ENCODE data around the gene WNT7A.

The WNT7A gene

GRCh38 chr3:13884851-13885703 lies 5.2 kb upstream of the WNT7A start:
- DNase-seq = no peak

DNA sequence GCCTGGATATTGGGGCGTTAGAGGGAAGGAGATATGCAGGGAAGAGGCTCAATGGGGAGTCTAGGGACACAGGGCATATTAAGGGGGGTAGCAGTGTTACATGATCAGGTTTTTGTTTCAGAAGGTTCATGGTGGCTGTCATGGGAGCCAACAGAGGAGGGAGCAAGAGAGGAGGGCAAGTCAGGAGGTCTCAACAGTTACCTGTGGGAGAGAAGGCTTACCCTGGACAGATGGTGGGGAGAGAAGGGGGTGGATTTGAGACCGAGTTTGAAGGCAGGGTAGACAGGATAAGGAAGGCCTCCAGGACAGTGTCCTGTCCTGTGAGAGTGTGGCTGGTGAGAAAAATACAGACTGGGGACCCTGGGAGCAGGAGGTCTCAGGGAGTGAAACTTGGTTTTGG lies 3.8 kb upstream of the WNT7A start:
- no peak for DNase-seq

- no peak for DNase-seq
Observed at GRCh38 chr3:13882876-13883275, 3.0 kb upstream of the WNT7A start.

DNA sequence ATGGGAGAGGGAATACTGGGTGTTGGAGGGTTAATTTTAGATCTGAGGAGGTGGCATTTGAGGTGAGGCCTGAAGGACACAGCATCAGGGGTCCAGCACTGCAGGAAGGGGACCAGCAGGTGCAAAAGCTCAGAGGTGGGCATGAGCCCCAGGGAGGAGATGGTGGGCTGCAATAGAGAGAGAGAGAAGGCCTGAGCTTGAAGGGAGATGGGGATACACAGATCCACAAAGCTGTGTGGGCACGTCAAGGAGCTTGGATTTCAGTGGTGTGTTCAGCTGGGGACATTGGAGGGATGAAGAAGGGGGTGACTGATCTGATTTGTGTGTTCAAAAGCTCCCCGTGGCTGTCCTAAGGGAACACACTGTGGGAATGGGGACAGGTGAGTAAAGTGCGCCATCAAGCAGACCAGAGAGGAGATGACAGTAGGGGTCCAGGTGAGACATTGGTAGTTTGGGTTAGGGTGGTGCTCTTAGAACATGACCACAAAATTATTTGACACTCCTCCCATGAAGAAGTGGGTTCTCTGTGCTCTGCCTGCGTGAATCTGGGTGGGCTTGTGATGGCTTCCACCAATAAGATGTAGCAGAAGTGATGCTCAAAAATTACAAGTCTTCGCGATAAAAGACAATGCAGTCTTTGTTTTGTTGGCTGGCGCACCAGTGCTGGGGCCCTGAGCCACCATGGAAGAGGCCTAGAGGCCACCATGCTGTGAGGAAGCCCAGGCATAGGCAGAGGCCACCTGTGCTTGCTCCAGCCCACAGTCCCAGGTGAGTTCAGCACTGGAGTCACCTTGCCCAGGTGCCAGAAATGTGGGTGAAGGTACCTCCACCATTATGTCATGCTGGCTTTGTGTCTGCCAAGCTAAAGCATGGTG lies 1.9 kb upstream of the WNT7A start:
- no peak for DNase-seq

DNA sequence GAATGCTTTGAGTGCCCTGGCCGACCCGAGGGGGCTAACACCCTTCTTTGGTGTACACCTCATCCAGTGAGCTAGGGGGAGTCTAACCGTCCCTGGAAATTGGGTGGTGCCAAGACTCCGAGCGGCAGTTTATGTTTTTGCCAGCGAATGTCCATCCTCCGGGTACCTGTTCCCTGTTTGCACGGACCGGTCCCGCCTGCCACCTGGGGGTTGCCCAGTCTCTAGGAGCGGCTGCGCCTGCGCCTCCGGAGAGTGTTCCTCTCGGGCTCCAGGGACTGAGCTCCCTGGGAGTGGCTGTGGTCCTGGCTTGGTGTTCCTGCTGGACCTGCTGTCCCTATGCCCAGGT lies 913 bp upstream of the WNT7A start:
- DNase-seq = no peak

DNA sequence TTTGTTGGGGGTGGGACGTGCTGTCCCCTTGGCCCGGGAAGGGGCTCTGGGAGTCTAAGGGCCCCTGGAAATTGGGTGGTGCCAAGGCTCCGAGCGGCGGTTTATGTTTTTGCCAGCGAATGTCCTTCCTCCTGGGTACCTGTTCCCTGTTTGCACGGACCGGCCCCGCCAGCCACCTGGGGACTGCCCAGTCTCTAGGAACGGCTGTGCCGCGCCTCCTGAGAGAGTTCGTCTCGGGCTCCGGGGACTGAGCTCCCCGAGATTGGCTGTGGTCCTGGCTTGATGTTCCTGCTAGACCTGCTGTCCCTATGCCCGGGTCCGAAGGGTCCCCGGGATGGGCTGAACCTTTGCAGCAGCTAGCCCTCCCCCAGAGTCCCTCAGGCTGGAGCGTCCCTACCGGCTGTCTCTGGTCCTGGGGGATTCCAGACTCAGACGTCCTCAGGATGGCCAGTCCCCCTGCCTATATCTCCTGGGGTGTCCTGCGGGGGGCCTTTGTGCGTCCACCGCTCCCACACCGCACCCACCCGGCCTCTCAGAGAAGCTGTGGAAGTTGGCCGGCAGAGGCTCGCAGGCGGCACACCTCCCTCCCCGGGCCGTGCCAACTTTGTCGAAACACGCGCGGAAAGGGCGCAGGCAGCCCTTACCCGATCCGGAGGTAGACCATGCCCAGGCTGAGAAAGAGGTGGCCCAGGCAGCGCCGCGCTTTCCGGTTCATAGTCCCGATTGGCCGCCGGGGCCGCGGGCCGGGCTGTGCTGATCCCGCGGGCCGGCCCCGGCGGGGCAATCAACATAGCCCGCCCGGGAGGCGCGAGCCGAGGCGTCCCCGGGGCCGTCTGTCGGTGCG lies 547 bp downstream of the WNT7A start:
- no peak for DNase-seq

GRCh38 chr3:13878281-13879101 lies 1.4 kb downstream of the WNT7A start:
- no peak for DNase-seq

DNA sequence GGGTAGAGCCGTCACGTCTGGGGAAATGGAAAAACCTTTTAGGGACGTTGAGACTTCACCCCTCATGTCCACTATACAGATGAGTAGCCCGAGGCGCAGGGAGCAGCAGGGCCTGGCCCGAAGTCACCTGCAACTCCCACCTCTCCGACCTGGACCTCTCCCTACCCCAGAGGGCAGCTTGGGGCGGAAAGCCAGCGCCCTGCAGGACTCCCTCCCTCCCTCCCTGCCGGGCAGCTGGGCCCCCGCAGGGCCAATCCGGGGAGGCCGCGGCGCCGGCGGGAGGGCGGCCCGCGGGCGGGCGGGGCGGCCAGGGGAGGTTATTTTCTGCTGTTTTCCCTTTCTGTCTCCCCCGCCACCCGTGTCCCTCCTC lies 2.0 kb downstream of the WNT7A start:
- DNase-seq = no peak

DNA sequence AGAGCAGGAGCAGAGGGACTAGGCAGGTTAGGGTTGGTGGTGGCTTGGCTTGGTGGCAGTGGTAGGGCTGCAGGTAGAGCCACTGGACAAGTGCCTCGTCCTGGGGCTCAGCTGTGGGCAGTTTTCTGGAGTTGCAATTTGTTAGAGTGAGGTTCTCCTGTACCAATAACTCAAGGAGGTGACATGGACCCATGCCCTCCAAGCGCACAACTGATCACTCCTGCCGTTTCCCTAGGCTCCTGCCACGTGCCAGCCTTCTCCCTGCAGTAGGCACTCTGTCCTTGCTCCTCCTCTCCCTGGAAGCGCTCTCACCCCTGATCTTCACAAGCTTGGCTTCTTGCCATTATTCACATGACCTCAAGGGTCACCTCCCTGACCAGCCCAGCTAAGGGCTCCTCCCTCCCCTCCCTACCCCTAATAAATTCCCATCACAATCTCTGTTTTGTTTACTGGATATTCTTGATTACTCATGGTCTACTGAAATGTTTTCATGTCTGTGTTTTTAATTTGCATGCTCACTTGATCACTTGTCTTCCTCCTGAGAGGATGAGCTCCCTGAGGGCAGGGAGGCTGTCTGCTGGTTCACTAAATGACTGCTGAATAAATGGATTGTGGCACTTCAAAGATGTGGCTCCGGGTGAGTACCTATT lies 3.3 kb downstream of the WNT7A start:
- no peak for DNase-seq

- no peak for DNase-seq
Observed at GRCh38 chr3:13874891-13875290, 5.0 kb downstream of the WNT7A start.

- DNase-seq = no peak
Observed at GRCh38 chr3:13873818-13874217, 6.1 kb downstream of the WNT7A start.

GRCh38 chr3:13872451-13872850 lies 7.4 kb downstream of the WNT7A start:
- DNase-seq = no peak

GRCh38 chr3:13871791-13872190 lies 8.1 kb downstream of the WNT7A start:
- DNase-seq = no peak

GRCh38 chr3:13870902-13871301 lies 9.0 kb downstream of the WNT7A start:
- DNase-seq = no peak

GRCh38 chr3:13869761-13870343 lies 10.0 kb downstream of the WNT7A start:
- no peak for DNase-seq

DNA sequence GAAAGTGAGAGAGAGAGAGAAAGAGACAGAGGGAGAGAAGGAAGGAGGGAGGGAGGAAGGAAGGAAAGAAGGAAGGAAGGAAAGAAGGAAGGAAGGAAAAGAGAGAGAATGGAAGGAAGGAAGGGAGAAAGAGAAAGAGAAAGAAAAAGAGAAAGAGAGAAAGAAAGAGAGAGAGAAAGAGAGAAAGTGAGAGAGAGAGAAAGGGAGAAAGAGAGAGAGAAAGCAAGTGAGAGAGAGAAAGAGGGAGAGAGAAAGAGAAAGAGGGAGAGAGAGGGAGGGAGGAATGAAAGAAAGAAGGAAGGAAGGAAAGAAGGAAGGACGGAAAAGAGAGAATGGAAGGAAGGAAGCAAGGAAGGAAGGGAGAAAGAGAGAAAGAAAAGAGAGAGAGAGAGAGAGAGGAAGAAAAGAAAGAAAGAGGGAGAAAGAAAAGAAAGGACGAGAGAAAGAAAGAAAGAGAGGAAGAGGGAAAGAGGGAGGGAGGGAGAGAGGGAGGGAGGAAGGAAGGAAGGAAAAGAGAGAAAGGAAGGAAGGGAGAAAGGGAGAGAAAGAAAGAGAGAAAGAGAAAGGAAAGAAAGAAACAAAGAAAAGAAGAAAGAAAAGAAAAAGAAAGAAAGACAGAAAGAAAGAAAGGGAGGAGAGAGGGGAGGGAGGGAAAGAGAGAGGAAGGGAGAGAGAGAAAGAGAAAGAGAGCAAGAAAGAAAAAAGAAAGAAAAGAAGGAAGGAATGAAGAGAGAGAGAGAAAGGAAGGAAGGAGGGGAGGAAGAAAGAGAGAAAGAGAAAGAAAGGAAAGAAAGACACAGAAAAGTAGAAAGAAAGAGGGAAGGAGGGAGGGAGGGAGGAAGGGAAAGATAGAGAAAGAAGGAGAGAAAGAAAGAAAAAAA lies 10.8 kb downstream of the WNT7A start:
- DNase-seq = no peak

GRCh38 chr3:13867732-13868131 lies 12.1 kb downstream of the WNT7A start:
- DNase-seq = no peak

- DNase-seq = no peak
Observed at GRCh38 chr3:13866041-13866965, 13.6 kb downstream of the WNT7A start.

DNA sequence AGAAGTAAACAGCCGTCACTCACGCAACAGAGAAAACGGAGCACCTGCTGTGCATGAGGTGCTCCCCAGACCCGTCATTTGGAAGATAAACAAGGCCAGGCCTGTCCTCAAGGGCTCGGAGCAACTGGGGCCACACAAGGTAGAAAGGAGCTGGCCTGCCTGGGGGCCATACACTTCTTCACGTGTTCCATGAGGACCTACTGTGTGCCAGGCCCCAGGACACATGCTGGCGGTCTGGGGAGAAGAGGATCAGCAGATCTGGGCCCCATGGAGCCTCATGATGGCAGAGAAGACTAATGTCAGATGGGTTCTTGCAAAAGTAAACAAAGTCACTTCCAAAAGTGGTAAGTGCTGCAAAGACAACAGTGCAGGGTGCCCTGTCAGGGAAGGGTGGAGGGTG lies 14.3 kb downstream of the WNT7A start:
- no peak for DNase-seq

Data from T1000 (cell line).